ENCODE results near the gene NRXN2. TPM values are rescaled to one million over a fixed set of nuclear protein-coding genes. Genes with fewer than 3 reads are reported as not detected.

Gene NRXN2
- polyA plus RNA-seq, 3 donors: 13.1 to 25.8 (median 23.4) TPM

DNA sequence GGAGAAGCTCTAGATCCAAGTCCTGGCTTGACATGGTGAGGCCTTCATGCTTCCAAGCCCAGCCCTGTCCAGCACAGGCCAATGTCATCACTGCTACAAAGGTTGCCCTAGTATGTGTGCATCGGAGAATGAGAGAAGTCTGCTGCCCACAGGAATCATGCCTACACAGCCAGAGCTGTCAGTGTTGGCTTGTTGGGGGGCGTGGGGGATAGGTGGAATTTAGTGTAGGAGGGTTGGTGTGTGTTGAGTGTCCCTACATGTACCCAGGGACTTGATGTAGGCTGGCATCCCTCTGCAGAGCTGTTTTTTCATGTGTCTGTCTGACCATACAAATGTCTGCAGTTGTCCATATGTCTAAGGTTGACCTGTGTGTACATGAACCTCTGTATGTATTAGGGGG, 94.4 kb downstream of the NRXN2 start:
- DNase-seq (ENCODE audit: extremely low read depth in 1 of 11, low read depth in 9 of 11, low spot score in 4 of 11): no peak

DNA sequence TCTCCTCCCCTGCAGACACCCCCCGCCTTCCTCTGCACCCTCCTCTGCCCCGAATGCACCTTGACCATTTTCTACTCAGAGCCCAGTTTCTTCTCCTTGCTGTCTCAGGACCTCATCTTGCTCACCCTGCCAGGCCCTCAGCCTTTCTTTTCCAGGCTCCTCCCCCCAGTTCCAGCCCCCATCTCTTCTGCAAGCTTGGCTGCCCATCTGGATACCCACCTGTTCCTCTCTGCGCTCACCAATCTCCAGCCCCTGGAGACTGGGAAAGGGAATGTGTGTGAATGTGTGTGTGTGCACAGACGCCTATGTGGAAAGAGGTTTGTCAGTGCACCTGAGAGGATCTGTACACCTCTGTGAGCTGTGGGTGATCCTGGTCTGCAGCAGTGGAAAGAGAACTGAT, 95.6 kb downstream of the NRXN2 start:
- DNase-seq (ENCODE audit: extremely low read depth in 1 of 11, low read depth in 9 of 11, low spot score in 4 of 11): peak in 1 of 11 donors; percentile 43

DNA sequence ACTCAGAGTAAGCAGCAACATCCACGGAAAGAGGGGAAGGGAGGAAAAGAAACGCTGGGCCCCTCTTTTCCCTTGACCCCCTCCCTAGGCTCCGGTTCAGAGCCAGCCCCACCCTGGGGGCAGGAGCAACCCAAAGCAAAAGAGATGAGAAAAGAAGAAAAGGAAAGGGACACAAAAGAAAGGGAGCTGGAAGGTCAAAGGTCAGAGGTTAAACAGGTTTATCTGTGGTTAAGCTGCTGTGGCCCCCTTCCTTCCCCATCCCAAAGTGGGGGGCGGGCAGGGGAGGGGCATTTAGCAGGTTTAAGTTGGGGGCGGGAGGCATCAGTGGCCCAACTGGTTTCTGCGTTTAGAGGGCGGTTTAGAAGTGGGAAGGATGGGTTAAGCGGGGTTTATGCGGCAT, 96.4 kb downstream of the NRXN2 start:
- no peak for DNase-seq (ENCODE audit: extremely low read depth in 1 of 11, low read depth in 9 of 11, low spot score in 4 of 11)

DNA sequence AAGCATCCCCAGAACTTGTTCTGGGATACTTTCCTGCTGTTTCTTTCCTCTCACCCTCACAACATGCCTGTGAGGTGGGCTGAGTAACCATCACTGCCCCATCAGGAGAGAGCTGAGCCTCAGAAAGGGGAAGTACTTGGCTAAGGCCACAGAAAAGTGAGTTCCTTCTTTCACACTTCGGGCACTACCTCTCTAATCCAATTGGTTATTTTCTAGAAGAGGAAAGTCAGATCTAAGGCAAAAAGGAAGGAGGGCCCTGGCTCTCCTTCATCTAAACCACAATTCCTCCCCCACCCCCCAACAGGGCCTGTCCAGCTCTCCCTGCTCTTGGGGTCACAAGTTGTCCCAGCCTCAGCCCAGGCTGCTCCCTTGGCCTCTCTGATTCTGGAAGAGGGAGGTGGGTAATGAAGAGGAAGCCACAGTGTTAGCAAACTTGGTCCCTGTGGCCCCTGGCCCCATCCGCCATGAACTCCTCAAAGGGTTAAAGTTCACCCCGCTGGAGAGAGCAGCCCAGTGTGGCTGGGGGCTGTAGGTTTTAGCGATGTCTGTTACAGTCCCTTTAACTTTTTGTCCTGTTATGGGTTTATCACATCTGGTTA, 98.0 kb downstream of the NRXN2 start:
- DNase-seq (ENCODE audit: extremely low read depth in 1 of 11, low read depth in 9 of 11, low spot score in 4 of 11): no peak

DNA sequence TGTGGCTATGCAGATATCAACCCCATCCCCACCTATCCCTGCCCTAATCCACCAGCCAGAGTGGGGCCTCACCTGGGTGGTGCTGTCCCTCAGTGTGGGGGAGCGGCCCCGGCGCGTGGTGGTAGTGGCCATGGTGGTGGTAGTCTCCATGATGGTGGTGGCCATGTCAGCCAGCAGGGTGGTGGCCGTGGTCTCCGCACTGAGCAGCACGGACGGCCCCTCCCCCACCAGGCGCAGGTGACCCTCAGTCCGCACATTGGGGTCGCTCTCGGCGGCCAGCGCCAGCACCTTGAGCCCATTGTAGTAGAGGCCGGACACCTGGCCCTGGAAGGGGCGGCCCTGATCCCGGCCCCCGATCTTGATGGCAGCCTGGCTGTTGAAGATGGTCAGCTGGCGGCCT, 100.3 kb downstream of the NRXN2 start:
- DNase-seq (ENCODE audit: extremely low read depth in 1 of 11, low read depth in 9 of 11, low spot score in 4 of 11): no peak

DNA sequence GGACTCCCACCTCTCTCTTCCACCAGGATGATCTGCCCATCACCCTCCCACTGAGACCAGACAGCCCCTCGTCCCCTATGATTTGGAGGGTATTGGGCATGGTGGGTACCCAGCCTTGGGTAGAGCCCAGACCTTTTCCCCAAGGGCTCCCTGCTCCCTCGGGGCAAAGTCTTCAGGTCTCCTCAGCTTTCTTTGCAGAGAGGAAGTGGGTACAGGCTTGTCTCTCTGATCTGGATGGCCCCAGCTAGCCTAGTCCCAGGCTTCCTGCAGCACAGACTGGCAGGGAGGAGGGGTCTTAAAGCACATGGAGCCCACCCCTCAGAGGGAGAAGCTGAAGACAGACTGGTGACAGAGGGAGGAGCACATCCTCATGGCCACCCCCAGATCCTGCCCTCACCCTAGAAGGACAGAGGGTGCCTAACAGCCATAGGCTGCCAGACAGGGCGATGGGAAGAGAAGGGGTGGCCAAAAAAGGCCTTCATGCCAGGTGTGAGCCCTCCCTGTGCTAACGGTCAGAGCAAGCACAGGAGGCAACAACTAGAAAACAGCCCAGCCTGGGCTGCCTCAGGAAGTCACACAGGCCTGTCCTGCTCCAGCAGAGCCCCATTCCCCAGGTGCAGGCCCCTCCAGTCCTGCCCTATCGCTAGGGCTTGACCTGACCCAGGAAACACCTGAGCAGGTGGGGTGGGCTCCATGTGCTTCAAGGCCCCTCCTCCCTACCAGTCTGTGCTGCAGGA, 101.5 kb downstream of the NRXN2 start:
- DNase-seq (ENCODE audit: extremely low read depth in 1 of 11, low read depth in 9 of 11, low spot score in 4 of 11): no peak

- peak in 6 of 11 donors; percentile 70 to 91 (median 80) for DNase-seq (ENCODE audit: extremely low read depth in 1 of 11, low read depth in 9 of 11, low spot score in 4 of 11)
These were observed 102.5 kb downstream of the NRXN2 start for GRCh38 chr11:64620381-64620971.

DNA sequence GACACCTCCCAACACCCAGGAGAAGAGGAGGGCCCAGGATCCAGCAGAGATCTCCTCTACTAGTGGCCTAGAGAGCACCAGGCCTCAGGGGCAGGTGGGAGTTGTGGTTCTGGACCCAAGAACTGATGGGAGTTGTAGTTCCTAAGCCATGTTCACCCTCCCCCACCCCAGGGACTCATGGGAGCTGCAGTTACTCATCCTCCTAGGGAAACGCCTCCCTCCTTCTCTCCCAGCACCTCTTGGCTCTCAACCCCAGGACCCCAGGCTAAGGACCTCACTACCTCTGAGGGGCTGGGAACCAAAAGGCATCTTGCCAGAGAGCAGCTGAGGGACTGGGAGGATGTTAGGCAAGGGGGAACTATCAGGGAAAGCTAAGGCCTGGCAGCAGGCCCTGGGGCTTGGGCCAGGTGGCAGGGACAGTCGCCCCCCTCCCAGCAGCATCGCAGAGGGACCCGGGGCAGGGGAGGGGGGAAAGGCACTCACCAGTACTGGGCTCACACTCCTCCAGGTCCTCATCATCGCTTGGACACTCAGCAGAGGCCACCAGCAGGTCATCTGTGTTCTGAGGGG, 103.1 kb downstream of the NRXN2 start:
- peak in 3 of 11 donors; percentile 48 to 75 (median 59) for DNase-seq (ENCODE audit: extremely low read depth in 1 of 11, low read depth in 9 of 11, low spot score in 4 of 11)

DNA sequence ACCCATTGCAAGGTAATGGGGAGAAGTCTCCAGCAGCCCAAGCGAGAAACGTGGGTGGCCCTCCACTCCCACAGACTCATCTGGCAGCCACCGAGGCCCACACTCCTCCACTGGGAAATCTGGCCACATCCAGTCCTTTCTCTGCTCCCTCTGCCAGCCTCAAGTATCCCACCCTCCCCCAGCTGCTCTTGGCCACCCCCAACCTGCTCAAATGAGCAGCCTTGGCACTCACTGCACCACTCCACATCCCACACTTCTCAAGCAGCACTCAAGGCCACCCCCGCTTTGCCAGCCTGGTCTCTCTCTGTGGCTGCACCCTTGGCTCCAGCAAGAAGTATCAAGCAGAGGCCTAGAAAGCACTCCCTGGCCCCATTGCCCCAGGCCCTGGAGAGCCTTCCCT, 103.8 kb downstream of the NRXN2 start:
- no peak for DNase-seq (ENCODE audit: extremely low read depth in 1 of 11, low read depth in 9 of 11, low spot score in 4 of 11)

GRCh38 chr11:64616817-64617216, 106.2 kb downstream of the NRXN2 start:
- DNase-seq (ENCODE audit: extremely low read depth in 1 of 11, low read depth in 9 of 11, low spot score in 4 of 11): no peak

- DNase-seq (ENCODE audit: extremely low read depth in 1 of 11, low read depth in 9 of 11, low spot score in 4 of 11): no peak
These were observed 108.1 kb downstream of the NRXN2 start for GRCh38 chr11:64614917-64615316.

- DNase-seq (ENCODE audit: extremely low read depth in 1 of 11, low read depth in 9 of 11, low spot score in 4 of 11): no peak
These were observed 109.3 kb downstream of the NRXN2 start for GRCh38 chr11:64613648-64614047.

DNA sequence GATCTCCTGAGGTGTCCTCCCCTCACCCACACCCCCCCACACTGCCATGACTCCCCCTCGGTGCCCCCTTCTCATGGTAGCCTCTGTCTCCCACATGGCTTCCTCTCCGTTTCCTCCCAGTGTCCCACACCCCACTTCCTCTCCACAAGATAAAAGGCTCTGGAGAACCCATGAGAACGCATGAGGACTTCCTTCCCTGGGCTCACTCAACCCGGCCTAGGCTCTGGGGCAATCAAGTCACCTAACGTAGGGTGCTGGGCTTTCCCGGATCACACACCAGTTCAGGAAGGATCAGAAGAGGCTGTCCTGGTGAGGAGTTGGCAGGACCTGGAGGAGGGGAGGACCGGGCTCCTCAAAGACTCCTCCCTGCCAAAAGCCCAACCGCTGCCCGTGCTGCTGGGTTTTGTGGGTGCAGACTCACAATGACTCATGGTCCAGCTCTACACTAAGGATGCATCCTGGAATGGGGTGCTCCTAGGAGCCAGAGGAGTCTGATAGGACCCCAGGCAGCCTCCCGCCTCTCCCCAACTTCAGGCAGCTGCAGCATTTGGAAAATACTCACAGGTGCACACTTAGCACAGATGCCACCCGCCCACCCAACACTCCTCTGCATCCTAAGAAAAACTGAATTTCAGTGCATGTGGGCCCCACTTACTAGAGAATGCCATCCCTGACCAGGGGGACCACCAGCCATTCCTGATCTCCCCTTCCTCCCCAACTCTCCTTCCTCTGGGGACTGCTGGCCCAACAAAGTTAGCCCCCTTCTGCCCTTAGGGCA, 110.9 kb downstream of the NRXN2 start:
- DNase-seq (ENCODE audit: extremely low read depth in 1 of 11, low read depth in 9 of 11, low spot score in 4 of 11): no peak

DNA sequence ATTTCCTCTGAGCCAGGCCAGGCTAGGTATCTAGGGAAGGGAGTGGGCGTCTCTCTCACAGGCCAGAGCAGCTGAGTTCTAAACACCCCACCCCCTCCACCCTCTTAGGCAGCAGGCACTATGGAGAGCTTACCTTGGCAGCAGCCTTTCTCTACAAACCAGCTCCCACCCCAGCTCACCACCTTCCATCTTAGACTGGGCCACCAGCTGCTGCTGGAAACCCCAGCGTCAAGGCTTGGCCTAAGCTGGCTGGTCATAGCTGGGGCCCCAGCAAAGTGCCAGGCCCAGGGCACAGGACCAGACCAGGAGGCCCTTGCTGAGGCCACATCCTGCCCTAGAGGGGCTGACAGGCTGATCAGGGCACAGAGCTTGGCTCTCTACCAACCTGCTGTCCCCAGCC, 111.8 kb downstream of the NRXN2 start:
- DNase-seq (ENCODE audit: extremely low read depth in 1 of 11, low read depth in 9 of 11, low spot score in 4 of 11): no peak

- no peak for DNase-seq (ENCODE audit: extremely low read depth in 1 of 11, low read depth in 9 of 11, low spot score in 4 of 11)
These were observed 112.4 kb downstream of the NRXN2 start for GRCh38 chr11:64610596-64610995.

- DNase-seq (ENCODE audit: extremely low read depth in 1 of 11, low read depth in 9 of 11, low spot score in 4 of 11): no peak
These were observed 113.5 kb downstream of the NRXN2 start for GRCh38 chr11:64609436-64610047.

DNA sequence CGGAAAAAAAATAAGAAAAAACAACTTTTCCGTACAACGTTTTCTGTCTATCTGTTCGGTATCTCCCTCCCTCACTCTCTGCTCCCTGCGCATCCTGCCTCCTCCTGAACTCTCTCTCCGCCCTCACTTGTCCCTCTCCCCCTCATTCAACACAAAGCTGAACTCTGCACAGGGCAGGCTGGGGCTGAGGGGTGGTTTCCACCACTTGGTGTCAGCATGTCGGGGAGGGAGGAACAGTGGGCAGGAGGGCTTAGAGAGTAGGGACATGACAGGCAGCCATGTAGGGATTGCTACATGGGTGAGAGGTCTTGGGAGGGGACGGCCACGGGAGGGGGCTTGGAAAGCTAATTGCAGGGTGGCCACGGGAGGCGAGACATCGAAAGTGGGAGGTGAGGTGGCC, 114.4 kb downstream of the NRXN2 start:
- peak in 2 of 11 donors; percentile 10 to 30 for DNase-seq (ENCODE audit: extremely low read depth in 1 of 11, low read depth in 9 of 11, low spot score in 4 of 11)

- DNase-seq (ENCODE audit: extremely low read depth in 1 of 11, low read depth in 9 of 11, low spot score in 4 of 11): no peak
These were observed 115.0 kb downstream of the NRXN2 start for GRCh38 chr11:64608046-64608445.

GRCh38 chr11:64607381-64607985, 115.5 kb downstream of the NRXN2 start:
- no peak for DNase-seq (ENCODE audit: extremely low read depth in 1 of 11, low read depth in 9 of 11, low spot score in 4 of 11)

All from renal cortex interstitium (tissue), 11 donors.